NCI-H1105 treated with DMSO at 0.1 percent for 48 hours (cell line): ENCODE data around the gene DNAJC11.
"Not testable (repeated sequence)": the region's sequence is repeated elsewhere in the genome, so short reads cannot be mapped to it uniquely, and the experiment has no call there.

Experiments used
- DNase-seq: peaks from one replicate; lab custom pipeline; 2025; lab: John Stamatoyannopoulos, UW

DNAJC11 gene

GRCh38 chr1:6701437-6702153, at the start of gene DNAJC11:
Gene DNAJC11 (minus strand): TSS chr1:6701816. CDS start chr1:6701800, 16 bp downstream.
- DNase-seq = peak; percentile 85

DNA sequence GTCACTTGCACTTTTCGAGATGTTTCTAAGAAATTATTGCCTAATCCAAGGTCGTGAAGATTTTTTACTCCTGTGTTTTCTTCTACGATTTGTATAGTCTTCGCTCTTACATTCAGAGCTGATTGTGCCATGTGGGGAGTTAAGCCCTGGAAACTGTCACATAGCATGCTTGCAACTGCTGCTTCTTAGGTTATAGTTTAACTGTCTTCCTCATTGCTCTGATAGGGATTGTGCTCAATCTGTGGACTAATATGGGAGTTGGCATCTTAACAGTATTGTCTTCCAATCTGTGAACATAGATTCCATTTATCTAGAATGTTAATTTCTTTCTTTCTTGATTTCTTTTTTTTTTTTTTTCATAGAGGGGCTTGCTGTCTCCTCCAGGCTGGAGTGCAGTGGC, 48.9 kb upstream of the DNAJC11 start:
- DNase-seq = no peak

DNA sequence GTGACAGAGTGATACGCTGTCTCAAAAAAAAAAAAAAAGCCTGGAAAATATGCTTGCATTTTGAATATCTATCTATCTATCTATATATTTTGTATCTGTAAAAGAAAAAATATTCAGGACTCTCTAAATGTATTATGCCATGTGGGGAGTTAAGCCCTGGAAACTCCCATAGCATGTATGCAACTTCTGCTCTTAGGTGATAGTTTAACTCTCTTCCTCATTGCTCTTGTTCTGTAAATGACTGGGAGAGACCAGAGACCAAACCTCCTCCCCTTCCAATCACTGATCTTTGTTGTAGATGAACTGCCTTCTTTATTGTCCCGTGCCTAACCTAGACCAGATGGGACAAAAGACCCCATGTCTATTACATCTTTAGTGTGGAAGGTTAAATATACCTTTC, 46.1 kb upstream of the DNAJC11 start:
- no peak for DNase-seq

DNA sequence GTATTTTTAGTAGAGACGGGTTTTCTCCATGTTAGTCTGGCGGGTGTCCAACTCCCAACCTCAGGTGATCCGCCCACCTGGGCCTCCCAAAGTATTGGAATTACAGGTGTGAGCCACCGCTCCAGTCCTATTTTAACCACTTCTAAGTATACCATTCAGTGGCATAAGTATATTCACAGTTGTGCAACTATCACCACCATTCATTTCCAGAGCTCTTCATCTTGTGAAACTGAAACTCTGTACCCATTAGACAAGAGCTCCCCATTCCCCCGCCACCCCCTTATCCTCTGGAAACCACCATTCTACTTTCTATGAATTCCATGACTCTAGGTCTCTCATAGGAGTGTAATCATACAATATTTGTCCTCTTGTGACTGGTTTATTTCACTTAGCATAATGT, 43.5 kb upstream of the DNAJC11 start:
- DNase-seq = no peak

DNA sequence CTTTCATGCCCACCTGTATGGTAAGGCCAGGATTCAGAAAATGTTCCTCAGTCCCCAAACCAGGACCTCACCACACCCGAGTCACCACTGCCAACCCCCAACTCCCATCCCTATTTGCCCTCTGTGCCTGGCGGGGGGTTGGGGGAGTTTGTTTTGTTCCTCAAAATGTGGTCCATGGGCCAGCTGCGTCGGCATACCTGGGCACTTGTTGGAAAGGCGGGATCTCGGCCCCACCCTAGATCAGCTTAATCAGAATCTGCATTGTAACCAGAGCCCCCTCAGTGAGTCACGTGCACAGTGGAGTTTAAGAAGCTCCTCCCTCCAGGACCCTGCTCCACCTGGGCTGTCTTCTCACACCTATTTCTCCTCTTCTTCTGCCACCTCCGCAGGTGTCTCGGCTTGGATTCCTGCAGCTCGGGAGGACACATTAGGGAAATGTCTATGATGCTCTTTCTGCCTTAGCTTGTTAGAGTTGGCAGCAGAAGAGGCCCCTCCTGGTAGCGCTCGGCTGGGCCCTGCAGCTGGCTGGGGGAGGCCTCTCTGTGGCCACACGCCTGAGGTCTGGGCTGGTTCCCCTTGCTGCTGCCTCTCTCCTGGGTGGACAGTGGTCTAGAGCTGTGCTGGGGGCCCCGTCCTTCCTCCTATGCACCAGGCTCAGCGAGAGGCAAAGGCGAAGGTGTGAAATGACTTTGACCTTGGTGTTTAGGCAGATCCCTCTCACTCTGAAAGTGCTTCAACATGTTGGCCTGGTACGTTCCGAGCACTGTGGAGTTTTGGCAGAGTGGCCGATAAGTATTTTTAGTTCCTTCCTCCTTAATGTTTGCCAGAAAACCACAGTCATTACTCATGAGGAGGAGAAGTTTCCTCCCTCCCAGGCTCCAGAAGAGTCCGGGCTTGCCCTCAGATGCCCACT, 41.8 kb upstream of the DNAJC11 start:
- no peak for DNase-seq

- DNase-seq = not testable (repeated sequence)
These were observed 41.1 kb upstream of the DNAJC11 start for GRCh38 chr1:6742676-6743188.

DNA sequence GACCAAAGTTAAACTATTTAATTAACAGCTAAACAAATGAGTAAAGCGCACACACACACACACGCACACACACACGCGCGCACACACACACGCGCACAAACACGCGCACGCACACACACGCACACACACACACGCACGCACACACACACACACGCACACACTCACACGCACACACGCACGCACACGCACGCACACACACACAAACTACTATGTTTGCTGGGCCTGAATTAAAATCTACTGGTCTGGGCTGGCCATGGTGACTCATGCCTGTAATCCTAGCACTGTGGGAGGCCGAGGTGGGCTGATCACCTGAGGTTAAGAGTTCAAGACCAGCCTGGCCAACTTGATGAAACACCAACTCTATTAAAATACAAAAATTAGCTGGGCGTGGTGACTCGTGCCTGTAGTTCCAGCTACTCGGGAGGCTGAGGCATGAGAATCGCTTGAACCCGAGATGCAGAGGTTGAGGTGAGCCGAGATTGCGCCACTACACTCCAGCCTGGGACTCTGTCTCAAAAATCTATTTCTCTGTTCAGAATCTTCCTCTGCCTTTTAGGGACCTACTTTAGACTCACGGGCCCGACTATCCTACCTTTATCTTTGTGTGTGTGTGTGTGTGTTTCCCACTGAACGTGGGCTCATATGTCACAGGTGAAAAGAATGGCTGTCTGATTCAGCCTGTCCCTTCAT, 37.5 kb upstream of the DNAJC11 start:
- DNase-seq = no peak

GRCh38 chr1:6732942-6733341, 31.3 kb upstream of the DNAJC11 start:
- no peak for DNase-seq

GRCh38 chr1:6731905-6732304, 30.3 kb upstream of the DNAJC11 start:
- DNase-seq = no peak

GRCh38 chr1:6730880-6731279, 29.3 kb upstream of the DNAJC11 start:
- DNase-seq = no peak

- no peak for DNase-seq
These were observed 28.9 kb upstream of the DNAJC11 start for GRCh38 chr1:6730473-6730872.

GRCh38 chr1:6727535-6727934, 25.9 kb upstream of the DNAJC11 start:
- no peak for DNase-seq

DNA sequence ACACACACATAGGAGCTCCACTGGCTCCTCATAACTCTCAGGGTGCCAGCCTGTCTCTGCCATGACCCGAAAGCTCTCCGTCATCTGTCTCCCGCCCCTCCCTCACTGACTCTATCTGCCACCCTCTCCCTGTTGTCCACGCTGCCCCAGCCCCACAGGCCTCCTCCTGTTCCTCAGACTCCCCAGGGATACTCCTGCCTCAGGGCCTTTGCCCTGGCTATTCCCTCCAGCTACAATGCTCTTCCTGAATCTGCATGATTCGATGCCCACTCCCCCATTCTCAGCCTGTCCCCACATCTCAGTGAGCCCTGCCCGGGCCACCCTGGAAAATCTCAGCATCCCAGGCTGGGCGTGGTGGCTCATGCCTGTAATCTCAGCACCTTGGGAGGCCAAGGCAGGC, 24.6 kb upstream of the DNAJC11 start:
- DNase-seq = no peak

GRCh38 chr1:6724517-6725141, 23.0 kb upstream of the DNAJC11 start:
- no peak for DNase-seq

- no peak for DNase-seq
These were observed 22.2 kb upstream of the DNAJC11 start for GRCh38 chr1:6723621-6724428.

DNA sequence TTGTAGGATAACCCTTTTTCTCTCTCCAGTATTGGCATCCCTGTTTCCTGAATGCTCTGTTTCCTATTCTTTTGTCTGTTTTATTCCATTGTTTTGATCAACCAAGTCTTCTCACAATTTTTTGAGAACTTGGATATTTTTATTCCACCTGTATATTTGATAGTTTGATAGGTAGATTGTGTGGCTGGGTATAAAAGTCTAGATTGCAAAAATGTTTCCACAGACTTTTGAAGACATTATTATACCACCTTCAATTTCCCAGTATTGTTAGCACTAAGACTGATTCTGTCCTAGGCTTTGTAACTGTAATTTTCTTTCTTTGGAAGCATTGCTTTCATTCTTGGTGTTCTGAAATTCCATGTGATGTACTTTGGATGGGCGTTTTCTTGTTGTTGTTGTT, 9.6 kb upstream of the DNAJC11 start:
- DNase-seq = no peak

DNA sequence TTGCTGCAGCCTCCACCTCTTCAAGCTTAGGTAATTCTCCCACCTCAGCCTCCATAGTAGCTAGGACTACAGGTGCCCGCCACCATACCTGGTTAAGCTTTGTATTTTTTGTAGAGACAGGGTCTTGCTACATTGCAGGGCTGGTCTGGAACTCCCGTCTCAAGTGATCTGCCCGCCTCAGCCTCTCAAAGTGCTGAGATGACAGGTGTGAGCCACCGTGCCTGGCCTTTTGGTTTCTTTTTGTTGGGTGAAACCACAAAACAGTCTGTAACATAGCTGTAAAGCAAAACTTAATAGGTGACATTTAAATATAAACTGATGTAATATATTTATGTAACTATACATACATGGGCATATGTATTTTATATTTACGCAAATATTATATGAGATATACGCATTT, 3.1 kb upstream of the DNAJC11 start:
- no peak for DNase-seq

GRCh38 chr1:6703016-6703415, 1.4 kb upstream of the DNAJC11 start:
- no peak for DNase-seq

- no peak for DNase-seq
These were observed 671 bp downstream of the DNAJC11 start for GRCh38 chr1:6700853-6701436.

- DNase-seq = not testable (repeated sequence)
These were observed 1.7 kb downstream of the DNAJC11 start for GRCh38 chr1:6699915-6700314.

GRCh38 chr1:6695868-6696267, 5.7 kb downstream of the DNAJC11 start:
- DNase-seq = no peak
